Vagina (tissue), 2 donors: ENCODE measurements around the gene HIPK2.

Experiments
- POLR2AphosphoS5 ChIP-seq, 2 donors: sonication (generic); formaldehyde crosslinking; IDR thresholded peaks; one replicate each; pipeline ENCODE4 v1.9.0; 2017; ENCODE audit warnings: antibody characterized with exemption in 2 of 2, mild to moderate bottlenecking in 2 of 2, low read depth in 1 of 2; ENCODE audit not compliant: insufficient read depth in 1 of 2
- TF ChIP-seq, protein P1 (sequence below), 3 experiments: fragments of 450-650 bp in 2 of 3; fragments of 200-600 bp in 1 of 3; sonication (generic) in 1 of 3; IDR thresholded peaks; one replicate each; pipeline ENCODE4 v1.5.1; 2017 to 2019; ENCODE audit warnings: antibody characterized with exemption in 3 of 3, mild to moderate bottlenecking in 2 of 3, moderate library complexity in 2 of 3

DNA sequence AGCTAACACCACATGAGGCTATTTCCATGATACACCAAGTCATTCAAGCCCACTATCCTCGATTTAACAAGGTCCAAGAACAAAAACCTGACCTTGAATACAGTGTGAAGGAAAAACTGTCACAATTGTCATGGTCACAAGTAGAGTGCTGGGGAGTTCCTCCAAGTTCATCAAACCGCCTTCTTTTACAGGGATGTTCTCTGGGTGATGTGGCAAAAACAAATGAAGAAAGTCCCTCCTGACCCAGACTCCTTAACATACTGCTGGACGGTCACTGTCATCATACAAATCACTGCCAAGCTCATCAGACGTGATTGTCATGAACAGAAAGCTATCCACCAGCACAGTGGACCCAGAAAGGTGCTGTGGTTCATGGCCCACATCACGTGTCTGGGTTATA is 28.9 kb downstream of the HIPK2 start:
- no peak for TF ChIP-seq POLR2AphosphoS5 (IDR thresholded peaks at IDR 0.05; ENCODE audit: insufficient read depth in 1 of 2, low read depth in 1 of 2)
- TF ChIP-seq, protein P1, sequence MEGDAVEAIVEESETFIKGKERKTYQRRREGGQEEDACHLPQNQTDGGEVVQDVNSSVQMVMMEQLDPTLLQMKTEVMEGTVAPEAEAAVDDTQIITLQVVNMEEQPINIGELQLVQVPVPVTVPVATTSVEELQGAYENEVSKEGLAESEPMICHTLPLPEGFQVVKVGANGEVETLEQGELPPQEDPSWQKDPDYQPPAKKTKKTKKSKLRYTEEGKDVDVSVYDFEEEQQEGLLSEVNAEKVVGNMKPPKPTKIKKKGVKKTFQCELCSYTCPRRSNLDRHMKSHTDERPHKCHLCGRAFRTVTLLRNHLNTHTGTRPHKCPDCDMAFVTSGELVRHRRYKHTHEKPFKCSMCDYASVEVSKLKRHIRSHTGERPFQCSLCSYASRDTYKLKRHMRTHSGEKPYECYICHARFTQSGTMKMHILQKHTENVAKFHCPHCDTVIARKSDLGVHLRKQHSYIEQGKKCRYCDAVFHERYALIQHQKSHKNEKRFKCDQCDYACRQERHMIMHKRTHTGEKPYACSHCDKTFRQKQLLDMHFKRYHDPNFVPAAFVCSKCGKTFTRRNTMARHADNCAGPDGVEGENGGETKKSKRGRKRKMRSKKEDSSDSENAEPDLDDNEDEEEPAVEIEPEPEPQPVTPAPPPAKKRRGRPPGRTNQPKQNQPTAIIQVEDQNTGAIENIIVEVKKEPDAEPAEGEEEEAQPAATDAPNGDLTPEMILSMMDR (IDR thresholded peaks at IDR 0.05): no peak
